ENCODE data around the gene INAFM1. TPM values are rescaled to one million over a fixed set of nuclear protein-coding genes. Genes with fewer than 3 reads are reported as not detected.

The INAFM1 gene
- polyA plus RNA-seq (ENCODE audit: insufficient read length), result 6.5 TPM
- long read RNA-seq, donor 1, transcript INAFM1-201 (1 exons, 1,255 nt), result major isoform, 16 of 16 reads
- long read RNA-seq, donor 1, partial matches to known transcripts, result 0 of 16 reads
- long read RNA-seq, donor 1, other reads (novel, unspliced or antisense), result 0 of 16 reads
- long read RNA-seq, donor 2, transcript INAFM1-201 (1 exons, 1,255 nt), result major isoform, 8 of 8 reads
- long read RNA-seq, donor 2, partial matches to known transcripts, result 0 of 8 reads
- long read RNA-seq, donor 2, other reads (novel, unspliced or antisense), result 0 of 8 reads
- long read RNA-seq, donor 3, transcript INAFM1-201 (1 exons, 1,255 nt), result major isoform, 11 of 11 reads
- long read RNA-seq, donor 3, partial matches to known transcripts, result 0 of 11 reads
- long read RNA-seq, donor 3, other reads (novel, unspliced or antisense), result 0 of 11 reads
- long read RNA-seq, donor 4, partial matches to known transcripts, result 0 of 3 reads
- long read RNA-seq, donor 4, other reads (novel, unspliced or antisense), result 0 of 3 reads
- long read RNA-seq, donor 5, transcript INAFM1-201 (1 exons, 1,255 nt), result major isoform, 8 of 8 reads
- long read RNA-seq, donor 5, partial matches to known transcripts, result 0 of 8 reads
- long read RNA-seq, donor 5, other reads (novel, unspliced or antisense), result 0 of 8 reads
- long read RNA-seq, donor 6, transcript INAFM1-201 (1 exons, 1,255 nt), result major isoform, 13 of 13 reads
- long read RNA-seq, donor 6, partial matches to known transcripts, result 0 of 13 reads
- long read RNA-seq, donor 6, other reads (novel, unspliced or antisense), result 0 of 13 reads
- long read RNA-seq, donor 7, transcript INAFM1-201 (1 exons, 1,255 nt), result major isoform, 25 of 25 reads
- long read RNA-seq, donor 7, partial matches to known transcripts, result 0 of 25 reads
- long read RNA-seq, donor 7, other reads (novel, unspliced or antisense), result 0 of 25 reads
- long read RNA-seq, donor 8, transcript INAFM1-201 (1 exons, 1,255 nt), result major isoform, 12 of 12 reads
- long read RNA-seq, donor 8, partial matches to known transcripts, result 0 of 12 reads
- long read RNA-seq, donor 8, other reads (novel, unspliced or antisense), result 0 of 12 reads

GRCh38 chr19:47274071-47274890, at the start of gene INAFM1:
TSS of gene INAFM1 (plus strand) at chr19:47274885. CDS start at chr19:47274920, 35 bp downstream.
- DNase-seq, result peak; percentile 92

GRCh38 chr19:47225746-47226425, 48.8 kb upstream of the INAFM1 start:
- peak; percentile 89 for DNase-seq

- DNase-seq, result no peak
Observed at GRCh38 chr19:47226426-47227351, 48.0 kb upstream of the INAFM1 start.

- no peak for DNase-seq
Observed at GRCh38 chr19:47227352-47228167, 47.1 kb upstream of the INAFM1 start.

GRCh38 chr19:47228168-47228936, 46.3 kb upstream of the INAFM1 start:
- DNase-seq, result no peak

GRCh38 chr19:47228937-47229675, 45.6 kb upstream of the INAFM1 start:
- no peak for DNase-seq

GRCh38 chr19:47229676-47230053, 45.0 kb upstream of the INAFM1 start:
- DNase-seq, result no peak

- no peak for DNase-seq
Observed at GRCh38 chr19:47230054-47230920, 44.4 kb upstream of the INAFM1 start.

GRCh38 chr19:47230921-47231214, 43.8 kb upstream of the INAFM1 start, which contains the start of gene BBC3:
TSS of gene BBC3 (minus strand) at chr19:47231199. CDS start at chr19:47228431, 2,768 bp downstream.
- no peak for DNase-seq

- no peak for DNase-seq
Observed at GRCh38 chr19:47231215-47232054, 43.2 kb upstream of the INAFM1 start.

GRCh38 chr19:47232422-47233211, 42.1 kb upstream of the INAFM1 start:
- DNase-seq, result no peak

GRCh38 chr19:47236072-47236675, 38.5 kb upstream of the INAFM1 start:
- no peak for DNase-seq

- DNase-seq, result no peak
Observed at GRCh38 chr19:47239152-47239551, 35.5 kb upstream of the INAFM1 start.

GRCh38 chr19:47239610-47240296, 34.9 kb upstream of the INAFM1 start:
- DNase-seq, result no peak

Measured in left kidney (tissue), 8 donors.